ENCODE measurements around the gene KRT36. TPM values are rescaled to one million over a fixed set of nuclear protein-coding genes. Genes with fewer than 3 reads are reported as not detected.

Gene KRT36
- polyA plus RNA-seq, 1 experiment, result not detected

GRCh38 chr17:41512546-41513167 is 22.9 kb upstream of the KRT36 start:
- POLR2A ChIA-PET, result no interaction called here

DNA sequence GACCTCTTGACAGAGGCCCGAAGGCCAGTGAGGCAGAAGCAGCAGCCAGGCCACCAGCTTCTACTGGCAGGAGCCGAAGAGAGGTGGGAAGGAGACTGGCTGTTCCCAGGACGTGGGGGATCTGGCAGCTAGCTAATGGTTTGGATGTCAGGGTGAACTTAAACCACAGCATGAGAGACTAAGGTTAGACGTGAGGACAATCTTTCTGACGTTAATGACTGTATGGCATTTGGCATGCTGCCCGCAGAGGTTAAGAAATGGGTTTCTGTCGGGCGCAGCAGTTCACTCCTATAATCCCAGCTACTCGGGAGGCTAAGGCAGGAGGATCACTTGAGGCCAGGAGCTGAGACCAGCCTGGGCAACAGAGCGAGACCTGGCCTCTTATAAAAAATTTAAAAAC is 22.0 kb upstream of the KRT36 start:
- POLR2A ChIA-PET, result no interaction called here
- no peak for DNase-seq (ENCODE audit: low read depth, low spot score)
- CTCF ChIA-PET, result interaction anchor here (0.9 kb wide), 1 partner anchor 137 kb away, joined by 3 read pairs; no protein-coding TSS in a partner anchor
- Histone ChIP-seq H3K27me3 (ENCODE audit: control insufficient read depth, insufficient read depth, low read length) (peaks cover 2% of the 10 kb centered on the region), H3K4me3 (ENCODE audit: low read depth, low read length) (no peak overlapping the region), H3K9me3 (ENCODE audit: control insufficient read depth, insufficient read depth, low read length) (no peaks in the 10 kb centered on the region), H3K27ac (ENCODE audit: low read depth, low read length) (no peak overlapping the region)
- TF ChIP-seq, protein P1, sequence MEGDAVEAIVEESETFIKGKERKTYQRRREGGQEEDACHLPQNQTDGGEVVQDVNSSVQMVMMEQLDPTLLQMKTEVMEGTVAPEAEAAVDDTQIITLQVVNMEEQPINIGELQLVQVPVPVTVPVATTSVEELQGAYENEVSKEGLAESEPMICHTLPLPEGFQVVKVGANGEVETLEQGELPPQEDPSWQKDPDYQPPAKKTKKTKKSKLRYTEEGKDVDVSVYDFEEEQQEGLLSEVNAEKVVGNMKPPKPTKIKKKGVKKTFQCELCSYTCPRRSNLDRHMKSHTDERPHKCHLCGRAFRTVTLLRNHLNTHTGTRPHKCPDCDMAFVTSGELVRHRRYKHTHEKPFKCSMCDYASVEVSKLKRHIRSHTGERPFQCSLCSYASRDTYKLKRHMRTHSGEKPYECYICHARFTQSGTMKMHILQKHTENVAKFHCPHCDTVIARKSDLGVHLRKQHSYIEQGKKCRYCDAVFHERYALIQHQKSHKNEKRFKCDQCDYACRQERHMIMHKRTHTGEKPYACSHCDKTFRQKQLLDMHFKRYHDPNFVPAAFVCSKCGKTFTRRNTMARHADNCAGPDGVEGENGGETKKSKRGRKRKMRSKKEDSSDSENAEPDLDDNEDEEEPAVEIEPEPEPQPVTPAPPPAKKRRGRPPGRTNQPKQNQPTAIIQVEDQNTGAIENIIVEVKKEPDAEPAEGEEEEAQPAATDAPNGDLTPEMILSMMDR (IDR thresholded peaks at IDR 0.05; ENCODE audit: low read depth, low read length), result no peak

More at GRCh38 chr17:41512546-41513167, 22.9 kb upstream of the KRT36 start:
- Histone ChIP-seq H3K9me3 (ENCODE audit: control insufficient read depth, insufficient read depth, low read length) (no peaks in the 10 kb centered on the region), H3K27me3 (ENCODE audit: control insufficient read depth, insufficient read depth, low read length) (peaks cover 2% of the 10 kb centered on the region), H3K4me3 (ENCODE audit: low read depth, low read length) (no peak overlapping the region), H3K27ac (ENCODE audit: low read depth, low read length) (no peak overlapping the region)
- no peak for DNase-seq (ENCODE audit: low read depth, low spot score)
- CTCF ChIA-PET, result interaction anchor here (0.9 kb wide), 1 partner anchor 136 kb away, joined by 3 read pairs; no protein-coding TSS in a partner anchor
- TF ChIP-seq, protein P1 (IDR thresholded peaks at IDR 0.05; ENCODE audit: low read depth, low read length), result no peak

DNA sequence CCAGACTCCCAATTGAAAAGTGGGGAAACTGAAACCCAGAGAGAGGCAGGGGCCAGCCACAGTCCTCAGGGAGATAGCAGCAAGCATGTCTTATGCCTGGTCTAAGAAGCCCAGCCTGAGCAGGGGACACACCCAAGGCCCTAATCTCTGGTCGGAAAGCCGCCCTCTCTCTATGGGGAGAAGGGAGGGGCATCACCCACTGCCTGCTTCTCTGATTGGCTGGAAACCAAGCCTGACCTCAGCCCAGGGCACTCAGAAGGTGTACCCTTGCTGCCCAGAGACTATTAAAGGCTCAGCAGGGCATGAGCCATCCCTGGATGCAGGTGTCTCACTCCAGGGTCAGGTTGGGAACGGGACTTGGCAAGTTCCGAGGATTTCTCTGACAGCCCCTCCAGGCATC is 21.4 kb upstream of the KRT36 start:
- TF ChIP-seq, protein P1 (IDR thresholded peaks at IDR 0.05; ENCODE audit: low read depth, low read length), result no peak
- Histone ChIP-seq H3K9me3 (ENCODE audit: control insufficient read depth, insufficient read depth, low read length) (no peaks in the 10 kb centered on the region), H3K4me3 (ENCODE audit: low read depth, low read length) (no peak overlapping the region), H3K27me3 (ENCODE audit: control insufficient read depth, insufficient read depth, low read length) (peaks cover 2% of the 10 kb centered on the region), H3K27ac (ENCODE audit: low read depth, low read length) (no peak overlapping the region)
- ChIA-PET CTCF (interaction anchor here (1.3 kb wide), 1 partner anchor 38 kb away, joined by 4 read pairs; no protein-coding TSS in a partner anchor), POLR2A (no interaction called here)
- no peak for DNase-seq (ENCODE audit: low read depth, low spot score)

DNA sequence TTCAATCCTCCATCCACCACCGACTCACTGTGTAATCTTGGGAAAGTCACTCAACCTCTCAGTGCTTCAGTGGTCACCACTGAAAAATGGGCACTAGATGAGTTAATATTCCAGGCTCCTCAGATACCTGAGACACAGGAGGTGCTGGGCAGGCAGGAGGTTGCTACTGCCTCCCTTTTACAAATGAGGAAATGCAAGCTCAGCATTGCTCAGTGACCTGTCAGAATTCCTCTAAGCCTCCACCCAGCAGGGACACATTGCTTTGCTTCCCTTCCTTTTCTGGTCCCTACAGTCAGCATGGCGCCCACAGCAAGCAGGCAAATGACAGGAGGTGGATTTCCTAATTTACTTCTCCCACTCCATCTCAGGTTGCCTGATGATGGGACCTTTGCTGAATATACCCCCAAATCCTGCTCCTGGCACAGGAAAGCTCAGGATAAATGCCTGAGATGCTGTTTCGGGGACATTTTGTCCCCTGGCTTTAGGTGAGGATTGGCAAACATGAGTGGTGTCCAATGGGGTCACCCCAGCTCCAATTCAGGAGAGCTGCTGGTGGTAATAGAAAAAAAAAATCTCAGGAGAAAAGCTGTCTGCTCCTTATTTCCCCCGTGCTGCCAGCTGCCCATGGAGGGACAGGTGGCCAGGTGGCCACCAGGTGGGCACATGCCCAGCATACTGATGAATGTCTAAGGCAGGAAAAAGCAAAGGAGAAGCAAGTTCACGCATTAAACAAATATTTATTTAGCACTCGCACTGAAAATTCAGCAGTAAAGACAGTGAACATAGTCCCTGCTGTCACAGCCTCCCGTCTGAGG is 20.7 kb upstream of the KRT36 start:
- Histone ChIP-seq H3K27me3 (ENCODE audit: control insufficient read depth, insufficient read depth, low read length) (peaks cover 2% of the 10 kb centered on the region), H3K27ac (ENCODE audit: low read depth, low read length) (no peak overlapping the region), H3K4me3 (ENCODE audit: low read depth, low read length) (no peak overlapping the region), H3K9me3 (ENCODE audit: control insufficient read depth, insufficient read depth, low read length) (no peaks in the 10 kb centered on the region)
- TF ChIP-seq, protein P1 (IDR thresholded peaks at IDR 0.05; ENCODE audit: low read depth, low read length), result no peak
- ChIA-PET POLR2A (no interaction called here), CTCF (interaction anchor here (1.3 kb wide), 1 partner anchor 39 kb away, joined by 4 read pairs; no protein-coding TSS in a partner anchor)
- no peak for DNase-seq (ENCODE audit: low read depth, low spot score)
